NT2/D1 (cell line): ENCODE measurements around the gene CACNG8.

Source experiments
- DNase-seq: peaks from one replicate; pipeline ENCODE4 v3.0.0-alpha.2; 2011; ENCODE audit warnings: low read depth, low spot score
- H3K27me3 ChIP-seq: 2 replicates; pipeline ENCODE4 v1.6.0; 2011; ENCODE audit warnings: mild to moderate bottlenecking; ENCODE audit not compliant: insufficient read length, insufficient read depth
- H3K36me3 ChIP-seq: 2 replicates; pipeline ENCODE4 v1.6.1; 2011; ENCODE audit warnings: mild to moderate bottlenecking, low read length, mixed read lengths; ENCODE audit not compliant: insufficient read depth, insufficient read length
- H3K4me1 ChIP-seq: 2 replicates; pipeline ENCODE4 v1.5.1; 2011; ENCODE audit not compliant: insufficient read depth, insufficient read length
- H3K4me3 ChIP-seq: 2 replicates; pipeline ENCODE4 v1.5.1; 2011; ENCODE audit warnings: low read depth; ENCODE audit not compliant: insufficient read length
- H3K9ac ChIP-seq: 2 replicates; pipeline ENCODE4 v1.6.0; 2011; ENCODE audit warnings: low read depth; ENCODE audit not compliant: insufficient read length
- H3K9me3 ChIP-seq: 2 replicates; pipeline ENCODE4 v1.5.1; 2011; ENCODE audit warnings: mild to moderate bottlenecking, low read length; ENCODE audit not compliant: insufficient read depth
- SUZ12 ChIP-seq: IDR thresholded peaks from 2 replicates; pipeline ENCODE4 v1.6.1; 2011; ENCODE audit not compliant: insufficient read length, insufficient read depth; ENCODE audit errors: extremely low read depth
- YY1 ChIP-seq: IDR thresholded peaks from 2 replicates; pipeline ENCODE4 v1.6.1; 2011; ENCODE audit not compliant: insufficient read length, insufficient read depth
- ZNF274 ChIP-seq: IDR thresholded peaks from 2 replicates; pipeline ENCODE4 v1.6.1; 2011; ENCODE audit warnings: mild to moderate bottlenecking, low read depth, low read length

CACNG8 gene

DNA sequence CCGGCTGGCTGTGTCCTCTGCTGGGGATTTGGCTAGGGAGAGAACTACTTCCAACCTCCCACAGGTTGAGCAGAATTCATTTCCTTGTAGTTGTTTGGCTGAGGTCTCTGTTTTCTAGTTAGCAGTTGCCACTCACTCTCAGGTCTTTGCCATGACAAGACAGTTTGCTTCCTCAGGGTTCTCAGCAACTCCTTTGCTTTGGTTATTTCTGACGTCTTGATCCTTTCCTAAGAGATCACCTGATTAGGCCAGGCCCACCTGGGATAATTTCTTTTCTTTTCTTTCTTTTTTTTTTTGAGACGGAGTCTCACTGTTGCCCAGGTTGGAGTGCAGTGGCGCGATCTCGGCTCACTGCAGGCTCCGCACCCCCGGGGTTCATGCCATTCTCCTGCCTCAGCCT lies 9.4 kb upstream of the CACNG8 start:
- Histone ChIP-seq H3K4me3 (no peak overlapping the region), H3K9me3 (no peaks in the 10 kb centered on the region), H3K4me1 (no peaks in the 10 kb centered on the region), H3K9ac (no peak overlapping the region), H3K36me3 (no peaks in the 10 kb centered on the region), H3K27me3 (peaks cover 10% of the 10 kb centered on the region)
- TF ChIP-seq ZNF274 = no peak
- no peak for TF ChIP-seq SUZ12
- no peak for TF ChIP-seq YY1
- no peak for DNase-seq

DNA sequence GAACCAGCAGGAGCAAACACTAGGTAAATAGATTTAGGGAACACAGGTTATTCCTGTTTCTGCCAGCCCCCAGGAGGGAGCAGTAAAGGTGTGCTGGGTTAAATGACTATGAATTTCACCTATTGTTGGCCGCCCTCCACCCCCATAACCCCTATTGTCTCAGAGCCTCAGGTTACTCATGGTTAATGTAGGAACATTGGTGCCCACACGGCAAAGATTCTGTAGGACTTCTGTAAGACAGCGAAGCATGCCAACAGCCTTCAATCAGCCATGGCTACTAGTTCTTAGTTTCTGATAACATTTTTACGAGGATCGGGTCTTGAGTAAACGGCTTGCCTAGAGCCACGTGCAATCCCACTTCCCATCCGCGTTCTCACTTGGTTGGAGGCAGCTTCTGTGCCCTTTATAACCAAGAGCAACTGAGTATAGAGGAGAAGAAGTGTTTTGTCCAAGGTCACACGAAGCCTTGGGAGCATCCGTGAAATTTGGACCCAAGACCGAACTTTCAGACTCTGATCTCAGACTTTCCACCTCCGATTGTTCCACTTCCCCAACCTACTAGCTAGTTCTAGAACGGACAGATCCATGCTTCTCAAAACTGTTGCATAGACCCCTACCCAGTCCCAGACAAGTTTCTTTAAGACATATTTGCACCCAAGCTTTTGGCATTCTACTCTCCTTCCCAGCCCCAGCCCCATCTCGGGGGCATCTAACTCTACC lies 5.1 kb upstream of the CACNG8 start:
- Histone ChIP-seq H3K9ac (no peak overlapping the region), H3K4me3 (no peak overlapping the region), H3K27me3 (peaks cover 44% of the 10 kb centered on the region), H3K36me3 (no peaks in the 10 kb centered on the region), H3K4me1 (peaks cover 2% of the 10 kb centered on the region), H3K9me3 (no peaks in the 10 kb centered on the region)
- TF ChIP-seq SUZ12 (no peak), ZNF274 (no peak), YY1 (no peak)
- DNase-seq = no peak

DNA sequence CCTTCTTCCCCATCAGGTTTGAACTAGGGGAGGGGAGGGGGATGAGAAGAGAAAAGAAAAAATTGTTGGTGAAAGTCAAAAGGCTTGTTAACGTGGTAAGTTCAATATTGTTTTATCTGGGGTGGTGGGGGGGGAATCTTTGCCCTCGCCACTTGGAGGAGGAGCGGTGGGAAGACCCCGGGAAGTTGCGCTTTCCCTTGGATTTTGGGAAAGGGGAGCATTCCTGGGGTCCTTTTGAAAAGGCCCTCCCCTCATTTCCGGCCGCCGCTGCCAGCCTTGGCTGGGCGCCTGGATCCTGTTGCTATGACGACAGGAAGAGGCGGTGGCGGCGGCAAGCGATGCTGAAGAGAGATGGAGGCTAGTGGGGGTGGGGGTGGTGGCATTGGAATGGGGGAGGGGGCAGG lies 4.6 kb upstream of the CACNG8 start:
- Histone ChIP-seq H3K27me3 (peaks cover 44% of the 10 kb centered on the region), H3K9ac (no peak overlapping the region), H3K4me3 (no peak overlapping the region), H3K36me3 (no peaks in the 10 kb centered on the region), H3K9me3 (no peaks in the 10 kb centered on the region), H3K4me1 (peaks cover 2% of the 10 kb centered on the region)
- no peak for TF ChIP-seq YY1
- DNase-seq = no peak

DNA sequence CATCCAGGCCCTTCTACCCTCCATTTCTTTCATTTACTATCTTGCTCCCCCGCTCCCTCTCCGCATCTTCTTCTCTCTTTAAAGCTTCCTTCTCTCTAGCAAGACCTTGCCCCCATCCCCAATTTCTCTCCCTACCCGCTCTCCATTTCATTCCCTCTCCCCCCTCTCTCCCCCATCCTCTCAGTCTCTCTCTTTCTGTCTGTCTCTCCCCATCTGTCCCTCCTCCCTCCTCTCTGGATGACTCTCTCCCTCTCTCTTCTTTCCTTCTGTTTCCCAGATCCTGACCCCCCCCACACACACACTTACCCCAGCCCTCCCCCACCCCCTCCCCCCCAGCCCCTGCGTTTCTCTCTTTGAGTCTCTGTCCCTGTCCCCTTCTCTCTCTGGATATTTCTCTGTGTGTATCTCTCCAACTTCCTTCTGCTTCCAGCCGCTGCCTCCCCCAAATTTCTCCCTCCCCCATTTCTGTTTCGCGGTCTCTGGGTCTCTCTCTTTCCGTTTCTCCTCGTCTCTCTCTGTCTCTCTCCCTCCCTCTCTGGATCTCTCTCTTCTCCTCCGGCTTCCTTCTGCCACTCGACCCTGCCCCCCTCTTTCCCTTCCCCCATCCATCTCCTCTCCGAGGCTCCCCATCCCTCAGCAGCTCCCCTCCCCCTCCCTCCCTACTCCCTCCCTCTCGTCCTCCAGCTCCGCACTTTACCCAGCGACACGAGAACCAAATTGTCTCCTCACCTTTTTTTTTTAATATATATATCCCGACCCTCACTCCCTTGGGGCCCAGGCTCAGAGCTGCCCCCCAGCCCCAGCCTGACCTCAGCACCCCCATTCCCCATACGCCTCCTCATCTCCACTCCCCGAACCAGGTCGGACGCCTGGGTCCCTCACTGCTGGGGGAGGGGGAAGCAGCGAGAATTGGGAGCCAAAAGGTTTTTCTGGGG lies 3.6 kb upstream of the CACNG8 start:
- peak; percentile 28 for DNase-seq
- no peaks in the 10 kb centered on the region for H3K9me3 ChIP-seq
- peaks cover 2% of the 10 kb centered on the region for H3K4me1 ChIP-seq
- H3K27me3 ChIP-seq = peaks cover 44% of the 10 kb centered on the region
- H3K9ac ChIP-seq = no peak overlapping the region
- no peaks in the 10 kb centered on the region for H3K36me3 ChIP-seq
- H3K4me3 ChIP-seq = no peak overlapping the region
- TF ChIP-seq SUZ12 (no peak), ZNF274 (no peak), YY1 (no peak)

DNA sequence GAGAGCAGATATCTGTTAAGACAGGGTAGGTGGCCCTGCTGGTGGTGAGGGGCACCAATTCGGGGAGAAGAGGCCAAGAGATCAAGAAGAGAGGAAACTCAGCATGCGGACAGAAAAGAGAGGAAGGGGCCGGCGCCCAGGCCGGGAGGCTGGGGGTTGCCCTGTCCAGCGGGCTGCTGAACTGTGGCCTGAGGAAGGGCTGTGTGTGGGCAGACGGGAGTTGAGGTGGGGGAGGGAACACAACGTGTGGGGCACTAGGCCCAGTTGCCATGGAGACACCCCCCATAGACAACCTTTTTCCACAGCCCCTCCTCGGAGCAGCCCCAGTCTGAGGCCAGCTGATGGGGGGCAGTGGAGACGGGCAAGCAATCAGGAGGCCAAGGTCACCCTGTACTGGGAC lies 2.5 kb upstream of the CACNG8 start:
- H3K27me3 ChIP-seq = peaks cover 44% of the 10 kb centered on the region
- no peaks in the 10 kb centered on the region for H3K9me3 ChIP-seq
- H3K36me3 ChIP-seq = peaks cover 9% of the 10 kb centered on the region
- peaks cover 2% of the 10 kb centered on the region for H3K4me1 ChIP-seq
- TF ChIP-seq ZNF274 = no peak
- no peak for TF ChIP-seq SUZ12
- no peak for TF ChIP-seq YY1
- no peak overlapping the region for H3K4me3 ChIP-seq
- H3K9ac ChIP-seq = peak overlapping the region; percentile 38
- no peak for DNase-seq

DNA sequence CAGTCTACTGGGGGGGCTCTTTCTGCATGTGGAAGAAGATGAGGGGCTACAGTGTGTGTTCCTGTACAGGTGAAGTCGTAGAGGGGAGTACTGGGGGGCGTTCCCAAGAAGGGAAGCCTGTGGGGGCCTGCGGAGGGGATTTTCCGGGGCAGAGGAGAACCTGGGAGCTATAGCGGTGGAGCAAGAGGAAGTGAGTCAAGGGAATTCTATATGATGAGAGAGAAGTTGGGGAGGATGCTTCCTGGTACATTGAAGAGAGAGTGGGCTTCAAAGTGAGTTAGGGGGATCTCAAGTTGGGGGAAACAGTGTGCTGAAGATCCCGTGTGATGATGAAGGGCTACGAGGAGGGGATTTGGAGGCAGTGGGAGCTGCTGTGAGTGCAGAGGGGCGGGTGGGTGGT lies 1.9 kb upstream of the CACNG8 start:
- H3K9me3 ChIP-seq = no peaks in the 10 kb centered on the region
- peaks cover 44% of the 10 kb centered on the region for H3K27me3 ChIP-seq
- peaks cover 11% of the 10 kb centered on the region for H3K36me3 ChIP-seq
- no peak for DNase-seq
- H3K4me1 ChIP-seq = peaks cover 2% of the 10 kb centered on the region
- H3K4me3 ChIP-seq = no peak overlapping the region
- no peak overlapping the region for H3K9ac ChIP-seq
- no peak for TF ChIP-seq ZNF274
- no peak for TF ChIP-seq SUZ12
- no peak for TF ChIP-seq YY1

DNA sequence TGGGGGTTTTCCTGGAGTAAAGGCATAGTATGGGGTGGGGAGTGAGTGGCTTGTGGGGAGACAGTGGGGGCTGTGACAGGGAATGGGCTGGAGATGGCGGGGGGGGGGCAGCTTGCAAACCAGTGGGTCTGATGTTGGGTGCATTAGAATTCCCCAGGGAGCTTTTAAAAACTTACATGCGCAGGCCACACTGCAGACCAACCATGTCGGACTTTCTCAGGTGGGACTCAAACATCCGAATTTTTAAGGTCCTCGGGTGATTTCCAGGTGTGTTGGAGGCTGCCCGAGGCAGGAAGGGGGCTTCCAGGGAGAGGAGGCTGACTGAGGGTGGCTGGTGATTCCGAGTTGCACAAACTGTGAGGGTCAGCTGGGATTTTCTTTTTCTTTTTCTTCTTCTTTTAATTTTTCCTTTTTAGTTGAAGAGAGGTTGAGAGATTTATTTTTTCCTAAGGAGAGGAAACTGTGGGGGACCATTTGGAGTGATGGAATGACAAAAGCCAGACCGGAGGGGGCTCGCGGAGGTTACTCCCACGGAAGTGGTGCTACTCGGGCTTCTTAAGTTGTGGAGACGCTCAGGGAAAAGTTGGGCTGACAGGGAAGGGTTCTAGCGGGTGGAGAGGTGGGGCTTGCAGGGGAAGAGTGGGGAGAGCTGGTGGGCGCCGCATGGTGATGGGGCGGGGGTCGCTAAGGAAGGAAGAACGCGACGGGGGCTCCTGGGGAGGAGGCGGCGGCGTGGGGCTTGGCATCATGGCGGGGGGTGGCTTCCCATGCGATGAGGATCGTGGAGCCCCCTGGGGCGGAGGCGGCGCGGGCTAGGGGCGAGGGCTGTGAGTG lies 997 bp upstream of the CACNG8 start:
- no peak for DNase-seq
- Histone ChIP-seq H3K4me3 (peak overlapping the region; percentile 55), H3K9ac (peak overlapping the region; percentile 64)

More for the DNA sequence above, 997 bp upstream of the CACNG8 start:
- Histone ChIP-seq H3K4me1 (peaks cover 2% of the 10 kb centered on the region), H3K9me3 (no peaks in the 10 kb centered on the region), H3K36me3 (peaks cover 11% of the 10 kb centered on the region), H3K27me3 (peaks cover 44% of the 10 kb centered on the region)
- TF ChIP-seq ZNF274 (no peak), YY1 (no peak), SUZ12 (no peak)
